GM18951 (cell line): Measurements from ENCODE around the gene FAM3A.
A peak's percentile ranks its signal among the peaks of the same experiment; 100 is the strongest.
"Not testable (repeated sequence)": the region's sequence is repeated elsewhere in the genome, so short reads cannot be mapped to it uniquely, and the experiment has no call there.

Source experiments
- POLR2A ChIP-seq: IDR thresholded peaks from 4 replicates; pipeline ENCODE4 v1.6.1; 2011; ENCODE audit warnings: mild to moderate bottlenecking; ENCODE audit not compliant: insufficient read length, insufficient read depth; ENCODE audit errors: extremely low read depth
- in situ Hi-C: fragments of 300-500 bp; cut with MboI; formaldehyde crosslinking; loops from one replicate; pipeline ENCODE4 v1.12.0; 2022; ENCODE audit warnings: low sequenced_read_pairs, mixed read lengths, inconsistent platforms; ENCODE audit not compliant: unreplicated experiment

FAM3A gene

GRCh38 chrX:154506483-154507332 is 9.3 kb downstream of the FAM3A start:
- no peak for TF ChIP-seq POLR2A
- in situ Hi-C loops = no loop called here

GRCh38 chrX:154505734-154506133 is 10.3 kb downstream of the FAM3A start:
- TF ChIP-seq POLR2A = no peak
- in situ Hi-C loops = no loop called here

- in situ Hi-C loops = no loop called here
- TF ChIP-seq POLR2A = no peak
Observed at GRCh38 chrX:154502989-154503388, 13.0 kb downstream of the FAM3A start.

- no peak for TF ChIP-seq POLR2A
- in situ Hi-C loops = no loop called here
Observed at GRCh38 chrX:154502098-154502497, 13.9 kb downstream of the FAM3A start.

- in situ Hi-C loops = not testable (repeated sequence)
Observed at GRCh38 chrX:154501423-154501822, 14.6 kb downstream of the FAM3A start.

GRCh38 chrX:154496591-154497137 is 19.4 kb downstream of the FAM3A start:
- in situ Hi-C loops = not testable (repeated sequence)

- no peak for TF ChIP-seq POLR2A
- in situ Hi-C loops = no loop called here
Observed at GRCh38 chrX:154495472-154495922, 20.5 kb downstream of the FAM3A start.

GRCh38 chrX:154494715-154495114 is 21.3 kb downstream of the FAM3A start:
- in situ Hi-C loops = no loop called here
- TF ChIP-seq POLR2A = no peak

- TF ChIP-seq POLR2A = peak; percentile 93
- in situ Hi-C loops = no loop called here
Observed at GRCh38 chrX:154490414-154491083, 25.5 kb downstream of the FAM3A start, which contains the start of gene SLC10A3. SLC10A3 (minus strand) TSS chrX:154490629; CDS start chrX:154488940, 1,689 bp downstream.

- TF ChIP-seq POLR2A = no peak
- in situ Hi-C loops = no loop called here
Observed at GRCh38 chrX:154490021-154490413, 26.0 kb downstream of the FAM3A start.

- no peak for TF ChIP-seq POLR2A
- in situ Hi-C loops = no loop called here
Observed at GRCh38 chrX:154489182-154489581, 26.9 kb downstream of the FAM3A start.

GRCh38 chrX:154488336-154489075 is 27.5 kb downstream of the FAM3A start:
- in situ Hi-C loops = no loop called here
- no peak for TF ChIP-seq POLR2A
